ENCODE measurements around the gene EPHB6. TPM values are rescaled to one million over a fixed set of nuclear protein-coding genes. Genes with fewer than 3 reads are reported as not detected.
A peak's percentile ranks its signal among the peaks of the same experiment; 100 is the strongest.

The EPHB6 gene
- total RNA-seq, 2 experiments from 2014 or later: 9.5 to 11.0 TPM

DNA sequence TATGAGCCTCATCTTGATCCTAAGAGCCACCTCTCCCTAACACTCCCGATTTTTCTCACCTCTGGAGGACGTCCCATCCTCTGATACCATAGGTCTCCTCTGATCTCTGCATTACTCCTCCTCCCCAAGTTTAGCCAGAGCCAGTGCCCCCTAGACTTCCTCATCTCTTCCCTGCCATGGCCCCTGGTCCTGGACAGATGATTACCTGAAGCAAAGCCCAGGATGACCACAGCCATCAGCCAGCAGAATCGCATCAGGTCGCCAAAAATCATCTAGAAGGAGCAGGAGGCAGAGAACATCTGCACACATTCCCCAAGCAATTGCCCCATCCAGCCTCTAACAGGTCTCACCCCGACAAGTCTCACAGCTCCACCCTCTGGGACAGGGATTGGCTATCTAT lies 19.0 kb downstream of the EPHB6 start:
- Mint-ChIP-seq H3K4me1 (ENCODE audit: low read depth) (no peaks in the 10 kb centered on the region), H3K27me3 (no peaks in the 10 kb centered on the region), H3K9me3 (no peaks in the 10 kb centered on the region), H3K27ac (no peak overlapping the region), H3K36me3 (peaks cover 3% of the 10 kb centered on the region), H3K4me3 (no peak overlapping the region)
- ChIA-PET CTCF (interaction anchor here (0.7 to 3.2 kb wide), 16 partner anchors 8 to 461 kb away, joined by 3 to 26 read pairs (median 4); partner anchors contain the start of gene EPHB6), POLR2A (interaction anchor here (0.6 kb wide), 1 partner anchor 345 kb away, joined by 3 read pairs; no protein-coding TSS in a partner anchor)
- intact Hi-C loops (cut with micrococcal nuclease): loop anchor here (2.0 kb wide), 1 partner anchor 21 kb away; no protein-coding TSS in a partner anchor
- no peak for DNase-seq

DNA sequence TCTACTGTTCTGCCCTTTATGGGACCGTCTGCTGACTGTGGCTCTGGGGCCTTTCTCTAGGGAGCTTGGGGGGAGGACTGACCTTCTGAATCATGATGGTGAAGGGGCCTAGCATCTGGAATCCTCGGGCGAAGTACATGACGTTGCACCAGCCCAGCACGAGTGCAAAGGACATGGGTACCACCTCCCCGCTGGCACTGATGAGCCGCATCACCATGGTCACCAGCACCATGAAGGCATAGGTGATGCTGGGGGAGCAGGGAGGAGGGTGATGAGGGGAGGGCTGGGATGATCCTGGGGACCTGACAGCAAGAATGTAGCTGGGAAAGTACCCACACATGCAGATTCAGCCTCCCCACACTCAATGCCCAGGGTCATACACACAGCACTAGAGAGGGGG lies 19.5 kb downstream of the EPHB6 start:
- Mint-ChIP-seq H3K4me1 (ENCODE audit: low read depth) (no peaks in the 10 kb centered on the region), H3K9me3 (no peaks in the 10 kb centered on the region), H3K36me3 (peaks cover 3% of the 10 kb centered on the region), H3K27me3 (no peaks in the 10 kb centered on the region), H3K27ac (no peak overlapping the region), H3K4me3 (no peak overlapping the region)
- ChIA-PET POLR2A (interaction anchor here (0.6 kb wide), 1 partner anchor 344 kb away, joined by 3 read pairs; no protein-coding TSS in a partner anchor), CTCF (interaction anchor here (1.0 to 2.7 kb wide), 2 partner anchors 63 to 128 kb away, joined by 3 to 14 read pairs; no protein-coding TSS in a partner anchor)
- no peak for DNase-seq
- intact Hi-C loops (cut with micrococcal nuclease): no loop called here

GRCh38 chr7:142874837-142875236 lies 20.0 kb downstream of the EPHB6 start:
- ChIA-PET POLR2A (interaction anchor here (0.6 kb wide), 1 partner anchor 344 kb away, joined by 3 read pairs; no protein-coding TSS in a partner anchor), CTCF (interaction anchor here (2.7 kb wide), 1 partner anchor 128 kb away, joined by 14 read pairs; no protein-coding TSS in a partner anchor)
- intact Hi-C loops (cut with micrococcal nuclease): no loop called here
- no peak overlapping the region for H3K4me3 Mint-ChIP-seq
- no peak for DNase-seq
- no peaks in the 10 kb centered on the region for H3K27me3 Mint-ChIP-seq
- H3K36me3 Mint-ChIP-seq: peaks cover 3% of the 10 kb centered on the region
- H3K27ac Mint-ChIP-seq: no peak overlapping the region
- H3K9me3 Mint-ChIP-seq: no peaks in the 10 kb centered on the region
- no peaks in the 10 kb centered on the region for H3K4me1 Mint-ChIP-seq (ENCODE audit: low read depth)

DNA sequence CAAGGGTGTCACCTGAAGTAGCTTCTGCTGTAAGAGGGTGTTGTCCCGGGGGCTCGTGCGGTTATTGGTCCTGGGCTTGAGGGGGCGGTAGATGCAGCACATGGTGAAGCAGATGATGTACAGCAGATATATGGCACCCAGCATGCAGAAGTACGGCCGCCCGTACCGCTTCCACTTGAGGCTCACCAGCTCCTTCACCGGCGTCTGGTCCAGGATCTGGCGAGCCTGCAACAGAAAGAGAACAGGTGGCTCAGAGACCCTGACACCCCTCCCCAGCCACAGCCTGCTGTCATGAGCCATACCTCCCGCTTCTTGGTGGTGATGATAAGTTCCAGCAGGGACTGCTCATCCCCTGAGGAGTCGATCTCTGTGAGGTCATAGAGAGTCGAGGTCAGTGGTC lies 20.6 kb downstream of the EPHB6 start:
- Mint-ChIP-seq H3K27ac (no peak overlapping the region), H3K9me3 (no peaks in the 10 kb centered on the region), H3K27me3 (no peaks in the 10 kb centered on the region), H3K4me1 (ENCODE audit: low read depth) (no peaks in the 10 kb centered on the region), H3K4me3 (no peak overlapping the region), H3K36me3 (no peaks in the 10 kb centered on the region)
- POLR2A ChIA-PET: no interaction called here
- no peak for DNase-seq
- CTCF ChIA-PET: interaction anchor here (2.7 kb wide), 1 partner anchor 127 kb away, joined by 14 read pairs; no protein-coding TSS in a partner anchor
- intact Hi-C loops (cut with micrococcal nuclease): no loop called here

GRCh38 chr7:142876236-142876960 lies 21.5 kb downstream of the EPHB6 start:
- no peak overlapping the region for H3K27ac Mint-ChIP-seq
- H3K9me3 Mint-ChIP-seq: no peaks in the 10 kb centered on the region
- DNase-seq: no peak
- no peaks in the 10 kb centered on the region for H3K27me3 Mint-ChIP-seq
- CTCF ChIA-PET: no interaction called here
- H3K36me3 Mint-ChIP-seq: no peaks in the 10 kb centered on the region
- no peaks in the 10 kb centered on the region for H3K4me1 Mint-ChIP-seq (ENCODE audit: low read depth)
- POLR2A ChIA-PET: no interaction called here
- intact Hi-C loops (cut with micrococcal nuclease): no loop called here
- H3K4me3 Mint-ChIP-seq: no peak overlapping the region

- H3K9me3 Mint-ChIP-seq: no peaks in the 10 kb centered on the region
- no peak overlapping the region for H3K27ac Mint-ChIP-seq
- intact Hi-C loops (cut with micrococcal nuclease): no loop called here
- H3K4me1 Mint-ChIP-seq (ENCODE audit: low read depth): no peaks in the 10 kb centered on the region
- H3K27me3 Mint-ChIP-seq: no peaks in the 10 kb centered on the region
- no peaks in the 10 kb centered on the region for H3K36me3 Mint-ChIP-seq
- H3K4me3 Mint-ChIP-seq: no peak overlapping the region
- CTCF ChIA-PET: interaction anchor here (0.7 kb wide), 1 partner anchor 23 kb away, joined by 3 read pairs; no protein-coding TSS in a partner anchor
- DNase-seq: no peak
- POLR2A ChIA-PET: no interaction called here
These were observed 22.4 kb downstream of the EPHB6 start for GRCh38 chr7:142876991-142877910.

DNA sequence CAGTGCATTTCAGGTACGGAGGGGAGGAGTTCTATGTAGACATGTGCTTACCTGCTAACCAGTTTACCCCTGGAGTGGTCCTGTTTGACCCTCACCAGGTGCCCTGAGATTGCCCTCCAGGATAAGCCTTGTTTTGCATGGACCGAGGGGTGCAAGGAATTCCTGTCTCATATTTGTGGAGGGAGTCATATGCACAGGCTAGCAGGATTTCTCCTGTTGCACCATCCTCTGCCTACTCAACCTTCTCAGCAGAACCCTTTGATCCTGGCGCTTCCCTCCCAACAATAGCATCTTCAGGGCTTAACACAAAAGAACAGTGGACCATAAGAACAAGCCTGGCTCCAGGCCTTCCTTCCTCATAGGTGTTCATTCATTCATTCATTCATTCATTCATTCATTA lies 23.4 kb downstream of the EPHB6 start:
- no peaks in the 10 kb centered on the region for H3K36me3 Mint-ChIP-seq
- POLR2A ChIA-PET: no interaction called here
- H3K4me1 Mint-ChIP-seq (ENCODE audit: low read depth): no peaks in the 10 kb centered on the region
- H3K4me3 Mint-ChIP-seq: no peak overlapping the region
- intact Hi-C loops (cut with micrococcal nuclease): no loop called here
- CTCF ChIA-PET: interaction anchor here (1.0 to 3.6 kb wide), 3 partner anchors 12 to 124 kb away, joined by 3 to 35 read pairs (median 4); no protein-coding TSS in a partner anchor
- H3K27me3 Mint-ChIP-seq: no peaks in the 10 kb centered on the region
- no peak for DNase-seq
- H3K27ac Mint-ChIP-seq: no peak overlapping the region
- H3K9me3 Mint-ChIP-seq: no peaks in the 10 kb centered on the region

- CTCF ChIA-PET: interaction anchor here (1.0 to 3.6 kb wide), 6 partner anchors 13 to 336 kb away, joined by 3 to 35 read pairs (median 4); partner anchors contain the start of gene EPHB6
- Mint-ChIP-seq H3K27me3 (peaks cover 2% of the 10 kb centered on the region), H3K4me1 (ENCODE audit: low read depth) (no peaks in the 10 kb centered on the region), H3K4me3 (no peak overlapping the region), H3K9me3 (no peaks in the 10 kb centered on the region), H3K27ac (no peak overlapping the region), H3K36me3 (no peaks in the 10 kb centered on the region)
- no peak for DNase-seq
- POLR2A ChIA-PET: no interaction called here
- intact Hi-C loops (cut with micrococcal nuclease): no loop called here
These were observed 24.2 kb downstream of the EPHB6 start for GRCh38 chr7:142879060-142879459.

- intact Hi-C loops (cut with micrococcal nuclease): loop anchor here (1.0 kb wide), 3 partner anchors 27 to 334 kb away; no protein-coding TSS in a partner anchor
- no peaks in the 10 kb centered on the region for H3K36me3 Mint-ChIP-seq
- POLR2A ChIA-PET: no interaction called here
- H3K4me3 Mint-ChIP-seq: no peak overlapping the region
- CTCF ChIA-PET: interaction anchor here (0.6 to 3.6 kb wide), 32 partner anchors 9 to 1358 kb away, joined by 3 to 35 read pairs (median 3); partner anchors contain the start of gene TAS2R40
- H3K9me3 Mint-ChIP-seq: no peaks in the 10 kb centered on the region
- H3K27ac Mint-ChIP-seq: no peak overlapping the region
- H3K27me3 Mint-ChIP-seq: peaks cover 2% of the 10 kb centered on the region
- DNase-seq: peak; percentile 59
- no peaks in the 10 kb centered on the region for H3K4me1 Mint-ChIP-seq (ENCODE audit: low read depth)
These were observed 26.1 kb downstream of the EPHB6 start for GRCh38 chr7:142880876-142881505.

DNA sequence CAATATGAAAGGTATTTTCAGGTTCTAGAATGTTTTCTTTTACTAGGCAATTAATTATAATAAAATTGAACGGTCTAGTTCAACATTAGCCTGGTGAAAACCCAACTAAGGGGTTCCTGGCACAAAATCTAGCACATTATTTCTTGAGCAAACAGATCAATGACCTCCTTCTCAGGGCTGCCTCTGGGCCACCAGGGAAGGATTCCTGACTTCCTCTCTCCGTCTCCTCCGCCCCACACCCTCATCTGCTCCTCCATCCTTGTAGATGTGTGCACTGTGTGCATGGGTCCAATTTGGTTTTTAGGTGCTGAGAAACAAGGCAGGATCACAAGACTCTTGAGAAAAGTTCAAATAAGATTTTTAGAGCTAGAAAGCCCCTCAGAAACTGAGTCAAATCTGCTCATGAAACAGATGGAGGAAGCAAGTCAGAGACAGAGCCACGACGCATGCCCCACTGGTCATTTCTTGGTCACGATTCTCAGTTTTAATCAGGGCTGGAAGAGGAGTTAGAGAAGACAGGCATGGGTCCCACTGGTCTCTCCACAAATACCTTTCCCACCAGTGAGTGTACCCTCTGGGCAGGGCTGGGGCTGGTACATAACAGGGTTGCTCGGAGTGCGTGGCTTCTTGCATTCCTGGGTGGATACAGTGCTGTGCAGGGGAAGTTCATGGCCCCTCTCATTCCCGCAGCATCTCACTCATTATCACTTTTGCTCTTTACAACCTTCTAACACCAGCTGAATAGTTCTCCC lies 26.9 kb downstream of the EPHB6 start:
- Mint-ChIP-seq H3K9me3 (no peaks in the 10 kb centered on the region), H3K27me3 (peaks cover 2% of the 10 kb centered on the region), H3K4me1 (ENCODE audit: low read depth) (no peaks in the 10 kb centered on the region), H3K4me3 (no peak overlapping the region), H3K27ac (no peak overlapping the region), H3K36me3 (no peaks in the 10 kb centered on the region)
- DNase-seq: no peak
- intact Hi-C loops (cut with micrococcal nuclease): loop anchor here (1.0 kb wide), 3 partner anchors 27 to 334 kb away; no protein-coding TSS in a partner anchor
- POLR2A ChIA-PET: no interaction called here
- CTCF ChIA-PET: interaction anchor here (0.6 to 3.6 kb wide), 27 partner anchors 9 to 1359 kb away, joined by 3 to 35 read pairs (median 3); no protein-coding TSS in a partner anchor

DNA sequence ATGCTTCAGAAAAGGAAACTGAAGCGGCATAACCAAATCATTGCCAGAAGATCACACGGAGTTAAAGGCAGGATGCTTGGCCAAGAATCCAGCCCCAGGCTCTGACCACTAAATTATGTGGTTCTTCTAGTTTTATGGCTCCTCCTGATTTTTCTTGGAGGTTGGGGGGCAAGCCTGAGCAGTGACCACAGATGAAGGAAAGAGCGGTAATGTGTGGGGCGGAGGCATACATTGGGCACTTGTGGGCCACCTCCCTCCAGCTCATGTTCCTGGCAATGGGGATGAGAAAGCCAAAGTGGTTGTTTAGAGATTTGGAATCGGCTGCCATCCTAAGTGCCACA lies 27.4 kb downstream of the EPHB6 start:
- no peaks in the 10 kb centered on the region for H3K9me3 Mint-ChIP-seq
- intact Hi-C loops (cut with micrococcal nuclease): no loop called here
- peaks cover 2% of the 10 kb centered on the region for H3K27me3 Mint-ChIP-seq
- H3K27ac Mint-ChIP-seq: no peak overlapping the region
- no peaks in the 10 kb centered on the region for H3K4me1 Mint-ChIP-seq (ENCODE audit: low read depth)
- no peaks in the 10 kb centered on the region for H3K36me3 Mint-ChIP-seq
- POLR2A ChIA-PET: no interaction called here
- no peak overlapping the region for H3K4me3 Mint-ChIP-seq
- CTCF ChIA-PET: interaction anchor here (0.7 to 3.4 kb wide), 7 partner anchors 10 to 333 kb away, joined by 3 to 26 read pairs (median 4); no protein-coding TSS in a partner anchor
- DNase-seq: no peak

Data from activated CD4-positive, alpha-beta memory T cell treated with anti-CD3 and anti-CD28 coated beads for 36 hours (primary cell).